HTERT RPE-1 (cell line): Measurements from ENCODE around the gene BSG.
"Not testable (repeated sequence)": the region's sequence is repeated elsewhere in the genome, so short reads cannot be mapped to it uniquely, and the experiment has no call there.

Experiments used
- in situ Hi-C: fragments of 300-500 bp; cut with MboI; formaldehyde crosslinking; loops from 4 replicates; pipeline ENCODE4 v1.14.3; 2020; ENCODE audit warnings: low sequenced_read_pairs

BSG gene

DNA sequence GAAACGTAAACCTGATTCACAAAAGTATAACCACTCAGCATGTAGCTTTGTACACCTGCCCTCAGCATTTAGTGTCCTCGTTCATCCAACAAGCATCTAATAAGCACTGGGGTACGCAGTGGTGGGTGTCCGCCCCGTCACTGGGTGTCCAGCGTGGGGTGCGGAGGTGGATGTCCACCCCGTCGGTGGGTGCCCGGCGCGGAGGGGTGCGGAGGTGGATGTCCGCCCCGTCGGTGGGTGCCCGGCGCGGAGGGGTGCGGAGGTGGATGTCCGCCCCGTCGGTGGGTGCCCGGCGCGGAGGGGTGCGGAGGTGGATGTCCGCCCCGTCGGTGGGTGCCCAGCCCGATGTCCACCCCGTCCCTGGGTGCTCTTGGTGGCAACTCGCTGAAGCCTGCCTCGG is 12.8 kb downstream of the BSG start:
- in situ Hi-C loops: not testable (repeated sequence)

DNA sequence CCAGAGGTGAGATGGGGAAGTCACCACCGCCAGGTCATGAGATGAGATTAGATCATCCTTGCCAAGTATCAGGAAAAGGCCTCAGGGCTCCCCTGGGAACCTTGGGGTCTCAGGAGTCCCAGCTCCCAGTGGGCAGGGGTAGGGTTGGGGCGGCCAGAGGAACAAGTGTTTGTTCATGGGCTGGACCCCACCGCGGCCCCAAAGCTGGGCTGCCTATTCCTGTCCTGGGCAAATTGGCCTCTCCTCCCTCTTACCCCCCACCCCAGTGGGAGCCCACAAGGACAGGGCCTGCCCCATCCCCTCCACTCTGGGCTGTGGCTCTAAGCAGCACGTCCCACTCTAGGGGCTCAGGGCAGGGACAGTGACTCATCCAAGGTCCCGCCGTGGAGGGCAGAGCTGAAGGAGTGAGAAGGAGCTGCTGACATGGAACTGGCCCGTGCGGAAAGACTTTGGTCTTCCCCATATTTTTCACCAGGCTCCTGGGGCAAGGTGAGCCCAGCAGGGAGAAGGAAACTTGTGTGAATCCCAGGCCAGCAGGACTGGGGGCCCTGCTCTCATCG is 13.2 kb downstream of the BSG start:
- in situ Hi-C loops: no loop called here

GRCh38 chr19:588093-588740 is 15.8 kb downstream of the BSG start:
- in situ Hi-C loops: no loop called here

- in situ Hi-C loops: no loop called here
Observed at GRCh38 chr19:588741-589692, 16.6 kb downstream of the BSG start.

- in situ Hi-C loops: no loop called here
Observed at GRCh38 chr19:589693-590395, 17.4 kb downstream of the BSG start, which contains the start of gene HCN2. Gene HCN2, plus strand, starts transcription at chr19:589881. Its CDS starts 65 bp downstream, at chr19:589946.

DNA sequence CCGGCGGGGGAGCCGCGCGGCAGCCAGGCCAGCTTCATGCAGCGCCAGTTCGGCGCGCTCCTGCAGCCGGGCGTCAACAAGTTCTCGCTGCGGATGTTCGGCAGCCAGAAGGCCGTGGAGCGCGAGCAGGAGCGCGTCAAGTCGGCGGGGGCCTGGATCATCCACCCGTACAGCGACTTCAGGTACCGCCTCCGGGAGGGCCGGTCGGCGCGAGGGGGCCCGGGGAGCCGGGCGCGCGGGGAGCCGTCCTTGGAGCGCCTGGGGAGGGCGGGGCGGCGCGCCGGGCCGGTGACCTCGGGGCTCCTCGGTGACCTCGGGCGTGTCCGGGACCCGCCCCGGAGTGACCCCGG is 18.0 kb downstream of the BSG start:
- in situ Hi-C loops: no loop called here

- in situ Hi-C loops: no loop called here
Observed at GRCh38 chr19:590750-591098, 18.3 kb downstream of the BSG start.

DNA sequence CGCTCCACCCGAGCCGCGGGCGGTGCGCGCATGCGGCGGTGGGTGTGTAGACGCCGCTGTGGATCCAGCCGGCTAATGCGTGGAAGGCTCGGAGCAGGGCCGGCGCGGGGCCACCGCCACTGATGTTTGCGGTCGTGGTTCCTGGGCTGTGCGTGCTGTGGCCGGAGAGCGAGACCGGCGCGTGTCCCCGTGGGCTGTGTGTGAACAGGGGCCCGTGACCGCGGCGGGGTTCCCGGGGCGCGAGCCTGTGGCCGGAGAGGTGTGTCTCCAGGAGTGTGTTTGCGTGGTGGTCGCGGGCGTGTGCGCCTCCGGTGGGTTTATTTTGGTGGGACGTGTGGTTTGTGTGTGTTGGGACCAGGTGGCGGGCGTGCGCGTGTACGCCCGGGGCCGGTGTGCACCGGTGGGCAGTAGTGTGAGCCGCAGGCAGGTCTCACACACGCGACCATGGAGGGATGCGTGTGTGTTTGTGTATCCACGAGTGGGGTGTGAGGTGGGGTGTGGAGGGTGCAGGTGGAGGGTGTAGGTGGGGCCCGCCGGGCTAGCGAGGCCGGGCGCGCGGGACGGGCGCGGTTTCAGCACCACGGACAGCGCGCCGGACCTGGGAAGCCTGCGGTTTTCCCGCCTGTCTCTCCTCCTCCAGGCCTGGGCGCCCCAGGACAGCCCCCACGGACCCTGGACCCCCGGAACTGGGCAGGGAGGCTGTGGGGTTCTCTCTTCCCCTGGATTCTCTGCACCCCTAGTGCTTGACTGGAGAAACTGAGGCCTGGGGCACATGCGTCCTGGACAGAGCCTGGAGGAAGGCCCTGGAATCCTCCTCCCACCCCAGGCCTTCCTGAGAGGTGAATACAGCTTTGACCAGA is 18.9 kb downstream of the BSG start:
- in situ Hi-C loops: no loop called here

DNA sequence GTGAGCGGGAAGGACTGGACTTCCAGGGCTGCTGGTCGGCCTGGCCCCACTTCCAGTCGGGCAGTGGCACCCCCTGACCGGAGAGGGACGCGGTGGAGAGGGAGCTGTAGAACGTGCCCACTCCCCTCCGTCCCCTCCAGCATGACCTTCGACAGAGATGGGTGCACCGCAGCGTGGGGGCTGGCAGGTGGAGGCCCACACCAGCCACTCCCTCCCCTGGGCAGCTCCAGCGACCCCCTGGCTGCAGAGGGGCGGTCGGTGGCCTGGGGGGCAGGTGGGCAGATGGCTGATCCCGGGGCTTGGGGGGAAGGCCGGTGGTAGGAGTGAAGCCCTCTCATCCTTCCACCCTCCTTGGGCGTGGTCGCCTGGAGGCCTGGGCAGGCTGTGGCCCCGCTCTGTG is 19.7 kb downstream of the BSG start:
- in situ Hi-C loops: no loop called here

DNA sequence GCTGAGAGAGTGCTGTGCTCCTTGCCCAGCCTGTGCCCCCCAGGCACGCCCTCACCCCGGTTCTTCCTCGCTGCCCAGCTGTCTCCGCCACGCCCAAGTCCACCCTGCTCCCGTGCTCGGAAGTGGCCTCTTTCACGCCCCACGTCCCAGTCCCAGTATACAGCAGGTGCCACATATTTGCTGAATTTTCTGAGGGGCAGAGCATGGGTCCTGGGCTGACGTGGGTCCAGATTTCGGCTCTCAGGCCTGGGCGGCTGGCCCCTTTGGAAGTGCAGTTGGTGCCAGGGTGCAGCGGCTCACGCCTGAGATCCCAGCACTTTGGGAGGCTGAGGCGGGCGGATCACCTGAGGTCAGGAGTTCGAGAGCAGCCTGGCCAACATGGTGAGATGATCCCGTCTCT is 20.7 kb downstream of the BSG start:
- in situ Hi-C loops: no loop called here

GRCh38 chr19:593505-593904 is 21.1 kb downstream of the BSG start:
- in situ Hi-C loops: no loop called here

- in situ Hi-C loops: no loop called here
Observed at GRCh38 chr19:594265-594870, 22.0 kb downstream of the BSG start.

DNA sequence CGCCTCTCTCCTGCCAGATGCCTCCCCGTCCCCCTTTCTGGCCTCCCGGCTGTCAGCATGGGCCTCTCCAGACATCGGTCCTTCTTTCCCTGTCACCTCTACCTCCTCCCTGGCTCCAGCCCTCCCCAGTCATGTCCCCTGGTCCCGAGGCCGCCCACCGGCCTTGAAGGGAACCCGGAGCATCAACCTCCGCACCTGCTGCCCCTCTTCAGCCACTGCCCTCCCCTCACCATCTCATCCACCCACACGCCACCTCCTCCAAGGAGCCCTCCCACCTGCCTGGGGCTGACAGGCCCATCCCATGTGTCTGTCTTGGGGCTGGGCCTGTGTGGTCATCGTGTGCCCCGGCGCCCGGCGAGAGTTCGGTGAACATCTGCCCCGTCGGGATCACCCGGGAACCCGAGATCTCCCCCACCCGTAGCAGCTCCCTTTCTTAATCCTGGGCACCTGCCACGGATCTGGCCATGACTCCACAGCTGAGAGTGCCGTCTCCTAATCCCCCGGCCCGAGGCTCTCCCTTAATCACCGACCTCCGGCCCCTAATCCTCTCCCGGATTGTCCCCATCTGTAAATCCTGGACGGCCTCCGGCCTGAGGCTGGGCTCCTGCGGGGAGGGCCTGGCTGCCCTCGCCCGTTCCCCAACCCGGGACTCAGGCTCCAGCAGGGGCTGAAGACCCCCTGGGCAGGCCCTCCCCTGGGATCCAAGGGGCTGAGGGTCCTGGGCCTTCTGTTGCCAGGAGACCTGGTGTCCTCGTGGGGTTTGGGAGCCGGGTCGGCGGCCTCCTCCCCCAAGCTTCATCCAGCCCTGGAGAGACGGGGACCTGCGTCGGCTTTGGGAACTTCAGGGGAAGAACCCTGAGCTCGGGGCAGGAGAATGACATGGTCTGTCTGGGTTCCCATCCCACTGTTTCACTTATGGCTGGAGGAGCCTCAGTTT is 23.2 kb downstream of the BSG start:
- in situ Hi-C loops: no loop called here

DNA sequence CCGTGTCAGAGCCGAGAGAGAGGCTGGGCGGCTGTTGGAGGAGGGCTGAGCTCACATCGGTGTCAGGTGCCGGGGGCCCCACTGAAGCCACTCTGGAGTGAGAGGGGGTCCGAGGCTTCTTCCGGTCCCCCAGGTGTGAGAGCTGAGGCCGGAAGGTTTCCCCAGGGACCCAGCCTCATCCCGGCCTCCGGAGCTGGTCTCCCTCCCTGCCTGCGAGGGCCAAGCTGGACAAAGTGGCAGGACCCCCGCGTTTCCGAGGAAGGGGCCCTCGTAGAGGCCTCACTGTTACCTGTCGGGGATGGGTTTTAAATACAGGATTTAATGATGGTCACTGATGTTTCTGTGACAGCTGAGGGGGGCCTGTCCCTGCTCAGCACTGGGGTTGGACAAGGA is 23.9 kb downstream of the BSG start:
- in situ Hi-C loops: no loop called here

DNA sequence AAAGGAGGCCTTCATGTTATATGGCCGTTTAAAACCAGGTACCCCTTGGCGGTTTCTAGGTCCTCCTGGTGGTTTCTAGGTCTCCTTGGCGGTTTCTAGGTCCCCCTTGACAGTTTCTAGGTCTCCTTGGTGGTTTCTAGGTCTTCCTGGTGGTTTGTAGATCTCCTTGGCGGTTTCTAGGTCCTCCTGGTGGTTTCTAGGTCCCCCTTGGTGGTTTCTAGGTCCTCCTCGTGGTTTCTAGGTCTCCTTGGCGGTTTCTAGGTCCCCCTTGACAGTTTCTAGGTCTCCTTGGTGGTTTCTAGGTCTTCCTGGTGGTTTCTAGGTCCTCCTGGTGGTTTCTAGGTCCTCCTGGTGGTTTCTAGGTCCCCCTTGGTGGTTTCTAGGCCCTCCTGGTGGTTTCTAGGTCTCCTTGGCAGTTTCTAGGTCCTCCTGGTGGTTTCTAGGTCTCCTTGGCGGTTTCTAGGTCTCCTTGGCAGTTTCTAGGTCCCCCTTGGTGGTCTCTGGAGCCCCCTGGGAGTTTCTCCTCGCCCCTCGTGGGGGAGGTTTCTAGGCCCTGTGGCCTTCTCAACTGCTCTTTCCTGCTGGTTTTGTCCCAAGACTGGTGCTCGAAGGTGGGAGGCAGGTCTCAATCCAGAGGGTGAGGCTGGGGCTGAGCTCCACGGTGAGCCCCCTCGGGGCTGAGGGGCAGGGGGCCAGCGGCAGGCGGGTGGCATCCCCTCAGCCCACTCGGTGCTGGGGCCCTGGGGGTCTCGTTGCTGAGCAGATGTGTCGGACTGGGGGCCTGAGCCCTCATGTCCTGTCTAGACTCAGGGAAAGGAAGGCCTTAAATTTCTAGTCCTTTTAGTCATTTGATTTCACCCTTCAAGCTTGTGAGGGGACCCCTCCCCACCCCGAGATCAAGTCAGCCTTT is 25.3 kb downstream of the BSG start:
- in situ Hi-C loops: no loop called here

- in situ Hi-C loops: no loop called here
Observed at GRCh38 chr19:601310-601709, 28.9 kb downstream of the BSG start.

DNA sequence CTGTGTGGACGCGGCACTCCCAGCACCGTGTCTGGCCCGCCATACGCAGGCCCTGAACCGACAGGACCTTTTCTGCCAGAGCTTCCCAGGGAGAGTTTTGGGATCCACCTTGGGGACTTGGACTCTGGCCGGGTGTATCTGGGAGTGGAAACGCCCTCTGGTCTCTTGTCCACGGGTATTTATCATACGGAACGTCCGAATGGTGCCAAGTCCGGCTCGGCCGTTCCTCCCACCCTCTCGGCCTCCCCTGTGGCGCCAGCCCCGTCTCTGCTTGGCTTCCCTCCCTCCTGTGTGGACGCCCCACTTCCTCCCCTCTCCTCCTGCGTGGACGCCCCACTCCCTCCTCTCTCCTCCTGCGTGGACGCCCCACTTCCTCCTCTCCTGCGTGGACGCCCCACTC is 29.4 kb downstream of the BSG start:
- in situ Hi-C loops: no loop called here
